T-cell (primary cell): ENCODE data around the gene AKAP6. TPM values are rescaled to one million over a fixed set of nuclear protein-coding genes. Genes with fewer than 3 reads are reported as not detected.

ENCODE experiments used
- ATAC-seq, 4 experiments: fragments of 200-7000 bp in 3 of 4; fragments of 150-1000 bp in 1 of 4; cut with Tn5 transposase; replicated peaks in 1 of 4; 1 replicate in 3 of 4; 2 replicates in 1 of 4; pipeline ENCODE4 v1.10.0; 2021; ENCODE audit warnings: moderate library complexity in 3 of 4, mild to moderate bottlenecking in 2 of 4, moderate number of reproducible peaks in 1 of 4
- CTCF ChIA-PET, 2 donors: fragments of 300-600 bp; sonication (Branson Sonifier 250); formaldehyde crosslinking; loops; one replicate each; lab custom pipeline; 2022; ENCODE audit warnings: antibody characterized with exemption in 2 of 2; lab: Charles Lee
- POLR2A ChIA-PET, 2 donors: fragments of 300-600 bp; sonication (Branson Sonifier 250); formaldehyde crosslinking; loops; one replicate each; lab custom pipeline; 2022; ENCODE audit warnings: antibody characterized with exemption in 2 of 2; lab: Charles Lee
- DNase-seq, 35 experiments: peaks; one replicate each; pipeline versions ENCODE4 v3.0.0 to v3.0.0-alpha.2; 2013 to 2023
- H3K27ac ChIP-seq: one replicate; pipeline ENCODE4 v1.5.1; 2013; ENCODE audit warnings: low read length
- H3K27me3 ChIP-seq, 2 experiments: replicated peaks in 1 of 2; 1 replicate in 1 of 2; 2 replicates in 1 of 2; pipeline versions ENCODE4 v1.6.1 to v1.7.0; 2013; ENCODE audit warnings: low read length in 1 of 2, mixed read lengths in 1 of 2; ENCODE audit not compliant: control insufficient read depth in 2 of 2, insufficient read depth in 2 of 2; ENCODE audit errors: extremely low read depth in 1 of 2
- H3K36me3 ChIP-seq, 2 donors: 1 replicate in 1 of 2; 2 replicates in 1 of 2; pipeline versions ENCODE4 v1.6.1 to v1.7.0; 2013; ENCODE audit warnings: low read length in 1 of 2; ENCODE audit not compliant: control insufficient read depth in 2 of 2, insufficient read depth in 1 of 2; ENCODE audit errors: extremely low read depth in 1 of 2
- H3K4me1 ChIP-seq, 2 experiments: 1 replicate in 1 of 2; 2 replicates in 1 of 2; pipeline versions ENCODE4 v1.6.1 to v1.7.0; 2013; ENCODE audit warnings: low read length in 2 of 2, mixed read lengths in 1 of 2; ENCODE audit not compliant: insufficient read depth in 2 of 2, control insufficient read depth in 1 of 2; ENCODE audit errors: extremely low read depth in 1 of 2
- H3K4me3 ChIP-seq, 2 donors: 1 replicate in 1 of 2; 2 replicates in 1 of 2; pipeline versions ENCODE4 v1.5.1 to v1.7.0; 2013; ENCODE audit warnings: mild to moderate bottlenecking in 2 of 2, low read length in 1 of 2, moderate library complexity in 1 of 2; ENCODE audit not compliant: control insufficient read depth in 1 of 2; ENCODE audit errors: extremely low read depth in 1 of 2
- H3K9me3 ChIP-seq: 2 replicates; pipeline ENCODE4 v1.7.0; 2013
- H3K27ac Mint-ChIP-seq, 2 donors: one replicate each; pipeline ENCODE4 v1.8.0; 2020 to 2021; ENCODE audit warnings: mild to moderate bottlenecking in 2 of 2, mixed read lengths in 2 of 2
- H3K27me3 Mint-ChIP-seq, 2 donors: one replicate each; pipeline ENCODE4 v1.8.0; 2021 to 2022; ENCODE audit warnings: mixed read lengths in 2 of 2
- H3K36me3 Mint-ChIP-seq: one replicate; pipeline ENCODE4 v1.8.0; 2021; ENCODE audit warnings: mixed read lengths
- H3K4me1 Mint-ChIP-seq, 3 donors: one replicate each; pipeline ENCODE4 v1.8.0; 2020 to 2022; ENCODE audit warnings: mixed read lengths in 3 of 3, mild to moderate bottlenecking in 1 of 3
- H3K4me3 Mint-ChIP-seq, 3 donors: one replicate each; pipeline ENCODE4 v1.8.0; 2020 to 2022; ENCODE audit warnings: mild to moderate bottlenecking in 3 of 3, mixed read lengths in 3 of 3, moderate library complexity in 3 of 3
- H3K9me3 Mint-ChIP-seq, 3 donors: one replicate each; pipeline ENCODE4 v1.8.0; 2020 to 2022; ENCODE audit warnings: mixed read lengths in 3 of 3
- WGBS: methylation state at CpG from one replicate; pipeline ENCODE4 v1.1.5; 2013; ENCODE audit warnings: missing lambda C conversion rate; ENCODE audit not compliant: insufficient coverage; 5-methylcytosine and 5-hydroxymethylcytosine counted together
- total RNA-seq, 35 experiments: library from RNA in 6 of 35; stranded (reverse) in 6 of 35; fragments of 120-200 nt in 1 of 35; gene quantifications; one replicate each; pipeline versions ENCODE4 v1.2.1 to v1.2.4 and lab custom pipeline; 2013 to 2026

Gene AKAP6
- total RNA-seq, 5 donors from 2014 or later (not counting 1 experiment from before 2014, with no cell fraction given), result 1.7 to 6.6 (median 2.6) TPM

- H3K27ac Mint-ChIP-seq, result no peak overlapping the region
- no peak overlapping the region for H3K4me3 ChIP-seq
- CTCF ChIA-PET, result no interaction called here
Observed at GRCh38 chr14:32434180-32434579, 105.1 kb downstream of the AKAP6 start.

GRCh38 chr14:32434880-32435279 lies 105.8 kb downstream of the AKAP6 start:
- peaks cover 4% of the 10 kb centered on the region for H3K36me3 Mint-ChIP-seq
- no peaks in the 10 kb centered on the region for H3K9me3 ChIP-seq
- no peak overlapping the region for H3K27ac Mint-ChIP-seq
- no peak for ATAC-seq
- H3K4me3 ChIP-seq, result no peak overlapping the region
- no peaks in the 10 kb centered on the region for H3K36me3 ChIP-seq
- no peak for DNase-seq
- H3K4me1 ChIP-seq, result no peaks in the 10 kb centered on the region
- POLR2A ChIA-PET, result no interaction called here
- no peak overlapping the region for H3K4me3 Mint-ChIP-seq
- no peaks in the 10 kb centered on the region for H3K27me3 ChIP-seq
- H3K27ac ChIP-seq, result no peak overlapping the region
- no peaks in the 10 kb centered on the region for H3K27me3 Mint-ChIP-seq
- peaks cover 6 to 7% (median 6%) of the 10 kb centered on the region in 3 donors for H3K4me1 Mint-ChIP-seq
- H3K9me3 Mint-ChIP-seq, result no peaks in the 10 kb centered on the region
- CTCF ChIA-PET, result no interaction called here

More at GRCh38 chr14:32434180-32434579, 105.1 kb downstream of the AKAP6 start:
- no CpG with 5 or more reads among the region's 2 CpGs for WGBS
- H3K27me3 ChIP-seq, result no peaks in the 10 kb centered on the region
- H3K27ac ChIP-seq, result no peak overlapping the region
- Mint-ChIP-seq H3K27me3 (no peaks in the 10 kb centered on the region), H3K9me3 (no peaks in the 10 kb centered on the region), H3K4me3 (no peak overlapping the region), H3K4me1 (peaks cover 6 to 7% (median 6%) of the 10 kb centered on the region in 3 donors), H3K36me3 (peaks cover 4% of the 10 kb centered on the region)
- ATAC-seq (no peak), DNase-seq (no peak)
- no peaks in the 10 kb centered on the region for H3K9me3 ChIP-seq
- POLR2A ChIA-PET, result no interaction called here
- H3K4me1 ChIP-seq, result no peaks in the 10 kb centered on the region
- H3K36me3 ChIP-seq, result no peaks in the 10 kb centered on the region

- CTCF ChIA-PET, result no interaction called here
- H3K9me3 ChIP-seq, result no peaks in the 10 kb centered on the region
- DNase-seq, result no peak
- no peak overlapping the region for H3K27ac ChIP-seq
- Mint-ChIP-seq H3K4me3 (no peak overlapping the region), H3K27me3 (no peaks in the 10 kb centered on the region), H3K9me3 (no peaks in the 10 kb centered on the region), H3K27ac (no peak overlapping the region), H3K36me3 (peaks cover 4% of the 10 kb centered on the region), H3K4me1 (peaks cover 6 to 7% (median 6%) of the 10 kb centered on the region in 3 donors)
- WGBS, result no CpG with 5 or more reads among the region's 2 CpGs
- H3K4me3 ChIP-seq, result no peak overlapping the region
- no peaks in the 10 kb centered on the region for H3K4me1 ChIP-seq
- H3K36me3 ChIP-seq, result no peaks in the 10 kb centered on the region
- POLR2A ChIA-PET, result no interaction called here
- H3K27me3 ChIP-seq, result no peaks in the 10 kb centered on the region
- ATAC-seq, result no peak
Observed at GRCh38 chr14:32435411-32435810, 106.3 kb downstream of the AKAP6 start.

GRCh38 chr14:32436993-32437392 lies 107.9 kb downstream of the AKAP6 start:
- H3K27me3 Mint-ChIP-seq, result no peaks in the 10 kb centered on the region

GRCh38 chr14:32438517-32438916 lies 109.4 kb downstream of the AKAP6 start:
- Mint-ChIP-seq H3K4me1 (peaks cover 6 to 7% (median 6%) of the 10 kb centered on the region in 3 donors), H3K4me3 (no peak overlapping the region), H3K36me3 (peaks cover 4% of the 10 kb centered on the region), H3K27ac (no peak overlapping the region), H3K27me3 (no peaks in the 10 kb centered on the region), H3K9me3 (no peaks in the 10 kb centered on the region)
- POLR2A ChIA-PET, result no interaction called here
- WGBS, result no CpG with 5 or more reads among the region's 1 CpG
- H3K27me3 ChIP-seq, result no peaks in the 10 kb centered on the region
- no peaks in the 10 kb centered on the region for H3K9me3 ChIP-seq
- DNase-seq (no peak), ATAC-seq (no peak)
- no peak overlapping the region for H3K27ac ChIP-seq
- CTCF ChIA-PET, result no interaction called here
- no peaks in the 10 kb centered on the region for H3K4me1 ChIP-seq
- H3K4me3 ChIP-seq, result no peak overlapping the region
- H3K36me3 ChIP-seq, result no peaks in the 10 kb centered on the region

More at GRCh38 chr14:32436993-32437392, 107.9 kb downstream of the AKAP6 start:
- DNase-seq (no peak), ATAC-seq (no peak)
- no peaks in the 10 kb centered on the region for H3K9me3 Mint-ChIP-seq
- H3K27ac Mint-ChIP-seq, result no peak overlapping the region
- no peak overlapping the region for H3K4me3 Mint-ChIP-seq
- no CpG with 5 or more reads among the region's 1 CpG for WGBS
- no peaks in the 10 kb centered on the region for H3K36me3 ChIP-seq
- no peaks in the 10 kb centered on the region for H3K9me3 ChIP-seq
- peaks cover 6 to 7% (median 6%) of the 10 kb centered on the region in 3 donors for H3K4me1 Mint-ChIP-seq
- CTCF ChIA-PET, result no interaction called here
- no peaks in the 10 kb centered on the region for H3K4me1 ChIP-seq
- no peaks in the 10 kb centered on the region for H3K27me3 ChIP-seq
- H3K4me3 ChIP-seq, result no peak overlapping the region
- peaks cover 4% of the 10 kb centered on the region for H3K36me3 Mint-ChIP-seq
- no peak overlapping the region for H3K27ac ChIP-seq
- POLR2A ChIA-PET, result no interaction called here

- DNase-seq (no peak), ATAC-seq (no peak)
- H3K4me3 Mint-ChIP-seq, result no peak overlapping the region
- peaks cover 0 to under 1% (median 0%) of the 10 kb centered on the region in 3 donors for H3K4me1 Mint-ChIP-seq
- POLR2A ChIA-PET, result no interaction called here
- Histone ChIP-seq H3K9me3 (no peaks in the 10 kb centered on the region), H3K36me3 (no peaks in the 10 kb centered on the region), H3K4me1 (no peaks in the 10 kb centered on the region), H3K4me3 (no peak overlapping the region), H3K27me3 (no peaks in the 10 kb centered on the region), H3K27ac (no peak overlapping the region)
- no peaks in the 10 kb centered on the region for H3K9me3 Mint-ChIP-seq
- H3K36me3 Mint-ChIP-seq, result no peaks in the 10 kb centered on the region
- CTCF ChIA-PET, result no interaction called here
- H3K27me3 Mint-ChIP-seq, result no peaks in the 10 kb centered on the region
- no CpG with 5 or more reads among the region's 3 CpGs for whole genome bisulfite sequencing
- H3K27ac Mint-ChIP-seq, result no peak overlapping the region
Observed at GRCh38 chr14:32443890-32444661, 115.0 kb downstream of the AKAP6 start.
